CD1c-positive myeloid dendritic cell (primary cell): ENCODE measurements around the gene BRK1.
A peak's percentile ranks its signal among the peaks of the same experiment; 100 is the strongest.
"Not testable (repeated sequence)": the region's sequence is repeated elsewhere in the genome, so short reads cannot be mapped to it uniquely, and the experiment has no call there.

Source experiments
- DNase-seq: peaks from one replicate; pipeline ENCODE4 v3.0.0-alpha.2; 2016; ENCODE audit errors: extremely low spot score

Gene BRK1

DNA sequence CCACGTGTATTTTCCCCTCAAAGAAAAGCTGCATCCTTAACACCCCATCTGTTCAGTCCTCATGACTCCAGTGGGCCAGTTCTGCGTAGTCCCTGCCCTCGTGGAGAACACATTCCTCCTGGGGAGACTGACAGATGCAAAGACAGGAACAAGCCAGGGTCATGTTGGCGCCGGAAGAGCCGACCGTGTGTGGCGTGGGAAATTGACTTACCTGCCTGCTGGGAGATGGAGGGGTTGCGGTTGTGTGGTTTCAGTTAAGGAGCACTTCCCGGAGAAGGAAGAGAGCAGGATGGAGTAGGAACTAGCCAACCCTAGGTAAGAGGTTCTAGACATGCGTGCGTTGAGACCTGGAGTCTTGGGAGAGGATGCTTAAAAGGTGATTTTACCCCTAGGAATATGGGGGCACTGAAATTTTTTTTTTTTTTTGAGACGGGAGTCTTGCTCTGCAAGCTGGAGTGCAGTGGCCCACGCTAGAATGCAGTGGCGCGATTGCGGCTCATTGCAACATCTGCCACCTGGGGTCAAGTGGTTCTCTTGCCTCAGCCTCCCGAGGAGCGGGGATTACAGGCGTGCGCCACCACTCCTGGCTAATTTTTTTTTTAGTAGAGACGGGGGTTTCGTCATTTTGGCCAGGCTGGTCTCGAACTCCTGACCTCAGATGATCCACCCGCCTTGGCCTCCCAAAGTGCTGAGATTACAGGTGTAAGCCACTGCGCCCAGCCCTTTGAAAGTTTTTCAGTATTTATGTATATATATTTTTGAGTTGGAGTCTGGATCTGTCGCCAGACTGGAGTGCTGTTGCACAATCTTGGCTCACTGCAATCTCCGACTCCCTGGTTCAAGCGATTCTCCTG lies 27.5 kb downstream of the BRK1 start:
- DNase-seq: peak; percentile 24

- DNase-seq: peak; percentile 77
These were observed 30.2 kb downstream of the BRK1 start for GRCh38 chr3:10145685-10146084.

DNA sequence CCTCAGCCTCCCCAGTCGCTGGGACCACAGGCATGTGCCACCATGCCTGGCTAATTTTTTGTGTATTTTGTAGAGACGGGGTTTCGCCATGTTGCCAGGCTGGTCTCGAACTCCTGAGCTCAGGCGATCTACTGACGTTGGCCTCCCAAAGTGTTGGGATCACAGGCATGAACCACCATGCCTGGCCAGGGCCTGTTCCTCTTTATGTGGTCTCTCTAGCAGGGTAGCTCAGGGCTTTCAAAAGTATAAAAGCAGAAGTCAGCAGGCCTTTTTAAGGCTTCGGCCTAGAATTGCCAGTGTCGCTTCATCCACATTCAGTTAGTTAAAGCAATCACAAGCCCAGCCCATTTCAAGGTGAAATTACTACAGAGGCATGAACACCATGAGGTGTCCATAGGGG lies 33.8 kb downstream of the BRK1 start:
- DNase-seq: peak; percentile 67

DNA sequence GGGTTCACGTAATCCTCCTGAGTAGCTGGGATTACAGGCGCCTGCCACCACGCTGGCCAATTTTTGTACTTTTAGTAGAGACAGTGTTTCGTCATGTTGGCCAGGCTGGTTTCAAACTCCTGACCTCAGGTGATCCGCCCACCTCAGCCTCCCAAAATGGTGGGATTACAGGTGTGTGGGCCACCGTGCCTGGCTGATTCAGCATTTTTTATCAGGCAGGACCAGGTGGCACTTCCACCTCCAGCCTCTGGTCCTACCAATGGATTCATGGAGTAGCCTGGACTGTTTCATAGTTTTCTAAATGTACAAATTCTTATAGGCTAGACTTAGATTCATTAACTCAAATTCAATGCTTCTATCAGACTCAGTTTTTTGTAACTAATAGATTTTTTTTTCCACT lies 35.5 kb downstream of the BRK1 start:
- no peak for DNase-seq

- no peak for DNase-seq
These were observed 39.1 kb downstream of the BRK1 start for GRCh38 chr3:10154335-10155122.

DNA sequence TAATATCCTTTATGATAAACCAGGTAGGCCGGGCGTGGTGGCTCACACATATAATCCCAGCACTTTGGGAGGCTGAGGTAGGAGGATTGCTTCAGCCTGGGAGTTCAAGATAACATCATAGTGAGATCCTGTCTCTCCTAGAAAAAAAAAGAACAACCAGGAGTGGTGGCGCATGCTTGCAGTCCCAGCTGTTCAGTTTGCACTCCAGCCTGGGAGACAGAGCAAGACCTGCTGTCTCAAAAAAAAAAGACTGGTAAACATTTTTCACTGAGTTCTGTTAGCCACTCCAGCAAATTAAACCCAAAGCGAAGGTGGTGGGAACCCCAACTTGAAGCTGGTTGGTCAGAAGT lies 39.6 kb downstream of the BRK1 start:
- no peak for DNase-seq

GRCh38 chr3:10155658-10156057 lies 40.2 kb downstream of the BRK1 start:
- DNase-seq: no peak

- no peak for DNase-seq
These were observed 41.6 kb downstream of the BRK1 start for GRCh38 chr3:10157031-10157430.

- not testable (repeated sequence) for DNase-seq
These were observed 43.1 kb downstream of the BRK1 start for GRCh38 chr3:10158555-10158954.

DNA sequence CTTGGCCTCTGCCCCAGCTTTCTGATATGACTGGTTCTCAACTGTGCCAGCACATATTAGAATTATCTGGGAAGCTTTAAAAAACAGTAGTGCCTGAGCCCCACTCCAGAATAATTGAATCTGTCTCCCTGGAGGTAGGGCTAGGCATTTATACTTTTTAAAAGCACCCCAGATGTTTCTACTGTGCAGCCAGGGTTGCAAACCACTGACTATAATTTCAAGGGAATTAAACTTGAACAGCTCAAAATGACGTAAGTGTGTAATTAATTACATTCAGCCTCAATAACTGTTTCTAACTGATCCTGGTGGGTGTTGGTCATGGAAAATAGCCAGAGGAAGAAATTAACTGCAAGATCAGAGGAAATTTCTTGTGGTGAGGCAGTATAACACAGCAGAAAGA lies 44.9 kb downstream of the BRK1 start:
- no peak for DNase-seq

DNA sequence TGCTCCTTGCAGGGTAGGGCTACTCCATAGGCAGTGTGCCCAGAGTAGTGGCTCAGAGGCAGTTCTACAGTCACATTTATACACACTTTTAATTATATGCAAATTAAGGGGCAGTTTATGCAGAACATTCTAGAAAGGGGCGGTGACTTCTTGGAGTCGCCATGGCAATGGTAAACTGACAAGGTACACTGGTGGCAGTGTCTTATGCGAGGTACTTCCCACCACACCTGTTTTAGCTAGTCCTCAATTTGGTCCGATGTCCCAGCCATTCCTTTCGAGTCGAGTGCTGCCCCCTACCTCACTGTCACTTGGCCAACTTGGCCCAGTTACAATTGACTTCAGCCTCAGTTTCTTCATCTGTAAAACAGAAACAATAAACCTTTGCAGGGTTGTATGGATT lies 45.5 kb downstream of the BRK1 start:
- no peak for DNase-seq

GRCh38 chr3:10162185-10162584 lies 46.7 kb downstream of the BRK1 start:
- DNase-seq: peak; percentile 50

- DNase-seq: not testable (repeated sequence)
These were observed 48.7 kb downstream of the BRK1 start for GRCh38 chr3:10164201-10164545.

- DNase-seq: peak; percentile 86
These were observed 49.3 kb downstream of the BRK1 start, which contains the start of gene IRAK2 for GRCh38 chr3:10164546-10165393. Gene IRAK2, plus strand, starts transcription at chr3:10164919. Its CDS starts 36 bp downstream, at chr3:10164955.

DNA sequence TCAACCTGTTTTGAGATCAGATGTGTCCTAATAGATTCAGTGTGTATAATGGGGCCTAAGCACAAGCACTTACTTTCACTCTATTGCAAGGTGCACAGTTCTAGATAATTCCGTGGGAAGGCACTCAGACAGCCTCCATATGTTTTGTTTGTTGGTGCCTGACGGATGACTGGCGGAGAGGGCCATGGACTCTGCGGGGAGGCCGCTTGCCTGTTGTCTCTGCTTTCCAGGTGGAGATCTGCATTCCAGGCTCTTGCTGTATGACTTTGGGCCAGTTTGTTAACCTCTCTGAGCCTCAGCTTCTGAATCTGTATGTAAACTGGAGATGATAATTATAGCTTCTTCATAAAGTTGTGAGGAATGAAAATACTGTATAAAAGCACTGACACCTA lies 50.7 kb downstream of the BRK1 start:
- DNase-seq: no peak

GRCh38 chr3:10169000-10169496 lies 53.6 kb downstream of the BRK1 start:
- no peak for DNase-seq

GRCh38 chr3:10170915-10171478 lies 55.5 kb downstream of the BRK1 start:
- no peak for DNase-seq

DNA sequence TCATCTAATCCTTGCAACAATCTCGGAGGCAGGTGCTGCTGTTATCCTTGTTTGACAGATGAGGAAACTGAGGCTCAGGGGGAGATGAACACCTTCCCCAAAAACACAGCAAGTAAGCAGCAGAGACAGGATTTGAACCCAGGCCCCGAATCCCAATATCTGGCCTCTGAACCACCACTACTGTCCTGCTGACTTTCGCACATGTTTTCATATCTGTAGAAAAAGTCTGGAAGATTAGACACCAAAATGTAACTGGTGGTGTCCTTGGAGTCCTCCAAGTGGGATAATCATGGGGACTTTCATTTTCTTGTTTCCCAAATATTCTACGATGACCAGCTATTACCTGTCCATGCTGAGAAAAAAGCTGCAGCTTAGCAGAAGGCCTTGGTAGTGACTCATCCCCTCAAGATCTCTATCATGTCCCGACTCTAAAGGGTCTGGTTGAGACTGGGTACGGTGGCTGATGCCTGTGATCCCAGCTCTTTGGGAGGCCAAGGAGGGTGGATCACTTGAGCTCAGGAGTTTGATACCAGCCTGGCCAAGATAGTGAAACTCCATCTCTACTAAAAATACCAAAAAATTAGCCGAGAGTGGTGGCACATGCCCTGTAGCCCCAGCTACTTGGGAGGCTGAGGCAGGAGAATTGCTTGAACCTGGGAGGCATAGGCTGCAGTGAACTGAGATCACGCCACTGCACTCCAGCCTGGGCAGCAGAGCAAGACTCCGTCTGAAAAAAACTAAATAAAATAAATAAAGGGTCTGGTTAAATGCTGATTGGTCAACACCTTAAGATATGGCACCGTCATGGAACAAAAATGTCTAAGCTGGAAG lies 57.8 kb downstream of the BRK1 start:
- DNase-seq: no peak

DNA sequence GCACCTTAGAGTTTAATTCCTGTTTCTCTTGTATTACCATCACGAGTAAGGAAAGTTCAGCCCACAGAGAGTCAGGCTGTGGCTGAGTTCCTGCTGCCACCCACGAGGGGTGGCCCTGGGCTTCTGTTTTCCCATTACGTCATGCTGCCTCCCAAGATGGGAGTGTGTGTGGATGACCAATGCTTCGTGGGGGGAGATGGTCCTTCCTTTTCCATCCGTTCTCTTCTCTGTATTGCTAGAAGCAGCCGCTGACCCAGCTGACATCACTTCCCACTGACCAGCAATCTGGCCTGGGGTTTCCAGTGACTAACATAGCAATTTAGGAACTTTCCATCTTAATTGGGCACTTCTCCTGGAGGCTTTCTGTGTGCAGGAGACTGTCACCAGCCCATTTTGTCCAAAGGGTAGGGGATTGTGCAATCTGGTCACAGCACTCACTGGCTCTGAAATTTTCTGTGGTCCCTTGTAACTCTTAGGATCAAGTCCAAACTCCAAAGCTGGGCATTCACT lies 58.5 kb downstream of the BRK1 start:
- DNase-seq: peak; percentile 98

DNA sequence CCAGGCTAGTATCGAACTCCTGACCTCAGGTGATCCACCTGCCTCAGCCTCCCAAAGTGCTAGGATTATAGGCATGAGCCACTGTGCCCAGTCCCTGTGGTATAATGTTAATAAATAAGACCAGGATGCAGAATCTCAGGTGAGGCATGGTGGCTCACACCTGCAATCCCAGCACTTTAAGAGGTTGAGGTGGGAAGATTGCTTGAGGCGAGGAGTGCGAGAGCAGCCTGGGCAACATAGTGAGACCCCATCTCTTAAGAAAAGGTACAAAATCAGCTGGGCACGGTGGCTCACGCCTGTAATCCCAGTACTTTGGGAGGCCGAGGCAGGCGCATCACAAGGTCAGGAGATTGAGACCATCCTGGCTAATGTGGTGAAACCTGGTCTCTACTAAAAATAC lies 59.9 kb downstream of the BRK1 start:
- not testable (repeated sequence) for DNase-seq

DNA sequence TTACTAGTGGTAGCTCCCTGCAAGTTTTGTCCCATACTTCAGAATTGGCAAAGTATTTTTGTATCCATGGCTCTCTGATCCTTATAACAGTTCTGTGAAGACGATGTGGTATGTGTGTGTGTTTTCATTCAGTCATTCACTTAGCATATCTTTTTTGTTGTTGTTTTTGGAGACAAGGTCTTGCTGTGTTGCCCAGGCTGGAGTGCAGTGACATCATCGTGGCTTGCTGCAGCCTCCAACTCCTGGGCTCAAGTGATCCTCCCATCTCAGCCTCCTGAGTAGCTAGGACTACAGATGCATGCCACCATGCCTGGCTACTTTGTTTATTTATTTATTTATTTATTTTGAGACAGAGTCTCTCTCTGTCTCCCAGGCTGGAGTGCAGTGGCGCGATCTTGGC lies 60.7 kb downstream of the BRK1 start:
- not testable (repeated sequence) for DNase-seq
